Measurements from ENCODE around the gene GATD1. TPM values are rescaled to one million over a fixed set of nuclear protein-coding genes. Genes with fewer than 3 reads are reported as not detected.

Gene GATD1
- total RNA-seq, 6 experiments from 2014 or later: 61.0 to 72.7 (median 68.1) TPM

DNA sequence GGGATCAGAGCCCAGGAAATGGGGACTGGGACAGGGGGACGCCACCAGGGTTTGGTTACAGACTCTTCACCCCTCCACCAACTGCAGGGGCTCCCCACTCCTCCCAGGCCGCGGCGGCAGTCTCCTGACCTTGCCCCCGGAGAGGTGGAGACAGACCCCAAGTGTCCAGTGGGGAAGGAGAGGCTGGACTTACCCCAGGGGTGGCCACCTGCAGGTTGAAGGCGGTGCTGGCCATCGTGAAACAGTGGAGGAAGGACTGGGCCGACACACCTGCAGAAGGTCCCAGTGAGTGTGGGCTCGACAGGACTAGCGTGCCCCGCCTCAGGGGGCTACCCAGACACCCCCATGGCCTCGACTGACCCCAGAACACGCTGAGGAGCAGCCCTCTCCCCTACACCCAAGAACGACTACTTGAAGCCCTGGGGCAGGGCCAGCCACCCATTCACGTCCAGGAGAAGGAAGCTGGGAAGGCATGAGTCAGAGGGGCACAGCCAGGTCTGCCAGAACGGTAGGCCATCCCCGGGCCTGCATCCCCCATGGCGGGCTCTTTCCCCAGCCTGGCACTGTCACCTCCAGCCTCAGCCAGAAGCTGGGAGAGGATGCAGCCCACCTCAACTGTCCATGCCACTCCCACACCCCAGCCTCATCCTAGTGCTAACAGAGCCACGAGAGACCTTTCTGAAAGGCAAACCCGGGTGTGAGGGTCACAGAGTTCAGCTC lies 2.3 kb downstream of the GATD1 start:
- DNase-seq: no peak
- Mint-ChIP-seq H3K27me3 (ENCODE audit: insufficient read depth) (peaks cover 4% of the 10 kb centered on the region; the same call in 1 of the 2 replicates), H3K36me3 (ENCODE audit: low read depth) (no peaks in the 10 kb centered on the region; the same call in 1 of the 2 replicates), H3K27ac (peak overlapping the region; percentile 82), H3K4me3 (peak overlapping the region; percentile 93), H3K4me1 (ENCODE audit: low read depth) (peaks cover 17% of the 10 kb centered on the region), H3K9me3 (no peaks in the 10 kb centered on the region)
- TF ChIP-seq, protein P1, sequence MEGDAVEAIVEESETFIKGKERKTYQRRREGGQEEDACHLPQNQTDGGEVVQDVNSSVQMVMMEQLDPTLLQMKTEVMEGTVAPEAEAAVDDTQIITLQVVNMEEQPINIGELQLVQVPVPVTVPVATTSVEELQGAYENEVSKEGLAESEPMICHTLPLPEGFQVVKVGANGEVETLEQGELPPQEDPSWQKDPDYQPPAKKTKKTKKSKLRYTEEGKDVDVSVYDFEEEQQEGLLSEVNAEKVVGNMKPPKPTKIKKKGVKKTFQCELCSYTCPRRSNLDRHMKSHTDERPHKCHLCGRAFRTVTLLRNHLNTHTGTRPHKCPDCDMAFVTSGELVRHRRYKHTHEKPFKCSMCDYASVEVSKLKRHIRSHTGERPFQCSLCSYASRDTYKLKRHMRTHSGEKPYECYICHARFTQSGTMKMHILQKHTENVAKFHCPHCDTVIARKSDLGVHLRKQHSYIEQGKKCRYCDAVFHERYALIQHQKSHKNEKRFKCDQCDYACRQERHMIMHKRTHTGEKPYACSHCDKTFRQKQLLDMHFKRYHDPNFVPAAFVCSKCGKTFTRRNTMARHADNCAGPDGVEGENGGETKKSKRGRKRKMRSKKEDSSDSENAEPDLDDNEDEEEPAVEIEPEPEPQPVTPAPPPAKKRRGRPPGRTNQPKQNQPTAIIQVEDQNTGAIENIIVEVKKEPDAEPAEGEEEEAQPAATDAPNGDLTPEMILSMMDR (IDR thresholded peaks at IDR 0.05): peak; percentile 29

DNA sequence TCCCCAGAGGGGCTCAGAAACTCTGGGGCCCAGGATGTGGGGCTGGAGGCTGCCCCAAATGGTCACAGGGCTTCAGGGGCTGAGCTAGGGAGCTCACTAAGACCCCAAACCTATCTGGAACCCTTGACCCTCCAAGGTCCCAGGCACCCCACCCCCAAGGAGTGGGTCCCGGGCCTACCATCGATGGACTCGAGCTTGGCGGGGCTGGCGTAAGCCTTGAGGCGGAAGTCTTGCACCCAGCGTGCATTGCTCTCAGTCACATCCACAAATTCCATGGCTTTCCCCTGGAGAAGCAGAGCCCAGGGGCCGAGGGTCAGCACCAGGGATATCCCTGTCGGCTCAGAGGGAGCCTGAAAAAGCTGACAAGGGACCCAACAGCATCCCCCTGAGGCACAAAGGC lies 3.5 kb downstream of the GATD1 start:
- Mint-ChIP-seq H3K27ac (no peak overlapping the region), H3K4me3 (no peak overlapping the region), H3K27me3 (ENCODE audit: insufficient read depth) (peaks cover 4% of the 10 kb centered on the region; the same call in 1 of the 2 replicates), H3K9me3 (no peaks in the 10 kb centered on the region), H3K36me3 (ENCODE audit: low read depth) (no peaks in the 10 kb centered on the region; the same call in 1 of the 2 replicates), H3K4me1 (ENCODE audit: low read depth) (peaks cover 17% of the 10 kb centered on the region)
- TF ChIP-seq, protein P1 (IDR thresholded peaks at IDR 0.05): no peak
- DNase-seq: no peak

DNA sequence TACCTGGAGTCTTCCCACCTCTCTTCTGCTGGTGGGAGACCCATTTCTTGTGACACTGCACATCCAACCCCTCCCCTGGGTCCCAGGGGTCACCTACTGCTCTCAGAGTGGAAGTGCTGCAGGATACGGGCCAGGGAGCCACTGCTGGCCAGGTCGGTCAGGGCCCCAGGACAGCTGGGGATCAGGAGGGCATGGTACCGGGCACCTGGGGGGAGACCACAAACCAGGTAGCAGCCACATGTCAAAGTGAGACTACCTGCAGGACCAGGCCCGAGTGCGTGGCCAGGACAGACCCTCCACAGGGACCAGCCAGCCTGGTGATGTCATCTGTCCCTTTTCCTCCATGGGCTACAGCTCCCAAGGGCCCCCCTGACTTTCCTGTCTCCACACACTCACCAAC lies 3.9 kb downstream of the GATD1 start:
- H3K27me3 Mint-ChIP-seq (ENCODE audit: insufficient read depth): peaks cover 4% of the 10 kb centered on the region; the same call in 1 of the 2 replicates
- TF ChIP-seq, protein P1 (IDR thresholded peaks at IDR 0.05): no peak
- DNase-seq: no peak
- no peaks in the 10 kb centered on the region for H3K9me3 Mint-ChIP-seq
- peaks cover 17% of the 10 kb centered on the region for H3K4me1 Mint-ChIP-seq (ENCODE audit: low read depth)
- no peaks in the 10 kb centered on the region; the same call in 1 of the 2 replicates for H3K36me3 Mint-ChIP-seq (ENCODE audit: low read depth)
- H3K4me3 Mint-ChIP-seq: no peak overlapping the region
- no peak overlapping the region for H3K27ac Mint-ChIP-seq

DNA sequence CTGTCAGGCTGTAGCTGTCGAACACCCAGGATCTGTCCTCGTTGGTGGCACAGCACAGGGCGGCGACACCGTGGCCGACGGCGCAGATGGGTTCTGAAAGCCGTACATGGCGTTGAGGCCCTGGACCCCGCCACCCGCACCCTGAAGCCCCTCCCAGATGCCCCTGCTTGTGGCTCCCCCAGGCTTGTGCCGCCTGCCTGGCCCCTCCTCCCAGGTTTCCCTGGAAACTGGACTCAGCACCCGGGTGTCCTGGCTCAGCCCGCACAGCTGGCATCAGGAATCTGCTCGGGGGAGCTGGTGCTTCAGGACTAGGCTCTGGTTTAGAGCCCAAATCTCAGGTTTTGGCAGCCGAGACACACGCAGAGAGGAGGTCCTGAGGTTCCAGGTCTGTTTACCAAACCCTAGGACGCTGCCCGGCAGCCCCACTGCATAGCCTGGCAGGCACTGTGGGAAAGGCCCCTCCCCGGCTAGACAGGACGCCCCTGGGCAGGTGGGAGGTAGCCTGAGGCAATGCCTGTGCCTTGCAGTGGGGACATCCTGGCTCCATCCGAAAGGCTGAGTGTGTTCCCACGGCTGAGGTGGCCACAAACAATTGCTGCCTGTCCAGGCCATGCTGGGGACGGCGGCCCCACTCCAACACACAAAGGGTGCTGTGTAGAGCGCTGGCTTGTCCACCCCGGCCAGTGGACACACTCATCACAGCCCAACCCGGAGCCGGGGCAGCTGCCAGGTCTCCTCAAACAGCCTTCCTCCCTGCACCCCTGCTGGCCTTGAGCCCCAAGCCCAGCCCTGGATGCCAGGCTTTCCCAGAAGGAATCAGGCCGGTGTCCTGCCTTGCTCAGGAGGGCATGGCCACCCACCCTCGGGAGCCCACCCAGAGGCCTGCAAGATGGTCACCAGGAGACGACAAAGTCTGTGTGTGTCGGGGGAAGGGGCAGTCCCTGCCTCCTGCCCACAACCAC lies 4.6 kb downstream of the GATD1 start:
- Mint-ChIP-seq H3K4me1 (ENCODE audit: low read depth) (peaks cover 17% of the 10 kb centered on the region), H3K36me3 (ENCODE audit: low read depth) (no peaks in the 10 kb centered on the region; the same call in 1 of the 2 replicates), H3K27me3 (ENCODE audit: insufficient read depth) (peaks cover 4% of the 10 kb centered on the region; the same call in 1 of the 2 replicates)

DNA sequence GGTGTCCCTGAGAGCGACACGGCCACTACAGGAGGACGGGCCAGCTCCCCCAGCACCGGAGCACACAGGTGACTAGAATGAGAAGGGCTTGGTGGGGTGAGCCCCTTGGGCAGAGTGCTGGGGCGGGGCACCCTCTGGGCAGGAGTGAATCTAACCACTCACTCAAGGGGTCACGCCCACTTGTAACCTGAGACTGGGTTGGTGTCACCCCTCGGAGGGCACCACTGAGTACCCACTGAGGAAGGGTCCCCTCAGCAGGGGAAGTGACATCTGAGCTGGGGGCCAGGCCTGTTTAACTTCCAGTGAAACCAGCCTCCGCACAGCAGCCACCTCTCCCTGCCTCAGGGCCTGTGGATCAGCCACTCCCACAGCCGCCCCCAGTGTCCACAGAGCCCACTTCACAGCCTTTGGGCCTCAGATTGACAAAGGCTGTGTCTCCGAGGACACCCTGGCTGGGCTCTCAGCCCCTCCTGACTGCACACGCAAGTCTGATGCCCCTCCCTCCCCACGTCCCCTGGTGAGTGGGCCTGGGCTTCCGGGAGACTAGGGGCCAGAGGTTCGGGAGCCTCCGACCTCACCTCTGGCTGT lies 5.6 kb downstream of the GATD1 start:
- TF ChIP-seq, protein P1 (IDR thresholded peaks at IDR 0.05): no peak
- no peak overlapping the region for H3K27ac Mint-ChIP-seq
- H3K27me3 Mint-ChIP-seq (ENCODE audit: insufficient read depth): peaks cover 4% of the 10 kb centered on the region; the same call in 1 of the 2 replicates
- no peak overlapping the region for H3K4me3 Mint-ChIP-seq
- H3K4me1 Mint-ChIP-seq (ENCODE audit: low read depth): peaks cover 17% of the 10 kb centered on the region
- no peaks in the 10 kb centered on the region; the same call in 1 of the 2 replicates for H3K36me3 Mint-ChIP-seq (ENCODE audit: low read depth)
- no peak for DNase-seq
- no peaks in the 10 kb centered on the region for H3K9me3 Mint-ChIP-seq

More for the DNA sequence above, 4.6 kb downstream of the GATD1 start:
- no peak overlapping the region for H3K27ac Mint-ChIP-seq
- TF ChIP-seq, protein P1 (IDR thresholded peaks at IDR 0.05): no peak
- no peaks in the 10 kb centered on the region for H3K9me3 Mint-ChIP-seq
- no peak for DNase-seq
- no peak overlapping the region for H3K4me3 Mint-ChIP-seq

Measured in HFFc6 (cell line).